ENCODE measurements around the gene ACMSD.

ACMSD gene

DNA sequence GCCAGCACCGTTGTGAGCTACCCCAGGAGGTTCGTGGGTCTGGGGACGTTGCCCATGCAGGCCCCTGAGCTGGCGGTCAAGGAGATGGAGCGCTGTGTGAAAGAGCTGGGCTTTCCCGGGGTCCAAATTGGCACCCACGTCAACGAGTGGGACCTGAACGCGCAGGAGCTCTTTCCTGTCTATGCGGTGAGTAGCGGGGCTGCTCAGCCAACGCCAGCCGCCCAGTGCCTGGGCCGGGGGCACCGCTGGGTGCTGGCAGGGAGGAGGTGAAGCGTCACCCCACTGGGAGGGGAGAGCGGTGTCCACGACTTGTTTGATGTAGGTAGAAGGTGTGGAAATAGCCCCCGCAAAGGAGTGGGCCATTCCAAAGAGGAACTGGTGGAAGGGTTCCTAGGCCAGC is 25.0 kb downstream of the ACMSD start:
- Histone ChIP-seq H3K36me3 (no peaks in the 10 kb centered on the region), H3K27ac (no peak overlapping the region), H3K9me3 (no peaks in the 10 kb centered on the region), H3K4me1 (no peaks in the 10 kb centered on the region), H3K4me3 (no peak overlapping the region), H3K27me3 (no peaks in the 10 kb centered on the region)
- intact Hi-C loops (cut with DNase I; ENCODE audit: low total_unique reads): no loop called here
- no peak for DNase-seq
- TF ChIP-seq, protein P1, sequence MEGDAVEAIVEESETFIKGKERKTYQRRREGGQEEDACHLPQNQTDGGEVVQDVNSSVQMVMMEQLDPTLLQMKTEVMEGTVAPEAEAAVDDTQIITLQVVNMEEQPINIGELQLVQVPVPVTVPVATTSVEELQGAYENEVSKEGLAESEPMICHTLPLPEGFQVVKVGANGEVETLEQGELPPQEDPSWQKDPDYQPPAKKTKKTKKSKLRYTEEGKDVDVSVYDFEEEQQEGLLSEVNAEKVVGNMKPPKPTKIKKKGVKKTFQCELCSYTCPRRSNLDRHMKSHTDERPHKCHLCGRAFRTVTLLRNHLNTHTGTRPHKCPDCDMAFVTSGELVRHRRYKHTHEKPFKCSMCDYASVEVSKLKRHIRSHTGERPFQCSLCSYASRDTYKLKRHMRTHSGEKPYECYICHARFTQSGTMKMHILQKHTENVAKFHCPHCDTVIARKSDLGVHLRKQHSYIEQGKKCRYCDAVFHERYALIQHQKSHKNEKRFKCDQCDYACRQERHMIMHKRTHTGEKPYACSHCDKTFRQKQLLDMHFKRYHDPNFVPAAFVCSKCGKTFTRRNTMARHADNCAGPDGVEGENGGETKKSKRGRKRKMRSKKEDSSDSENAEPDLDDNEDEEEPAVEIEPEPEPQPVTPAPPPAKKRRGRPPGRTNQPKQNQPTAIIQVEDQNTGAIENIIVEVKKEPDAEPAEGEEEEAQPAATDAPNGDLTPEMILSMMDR (IDR thresholded peaks at IDR 0.05): no peak

- TF ChIP-seq, protein P1 (IDR thresholded peaks at IDR 0.05): no peak
- Histone ChIP-seq H3K27ac (no peak overlapping the region), H3K4me1 (no peaks in the 10 kb centered on the region), H3K27me3 (no peaks in the 10 kb centered on the region), H3K9me3 (no peaks in the 10 kb centered on the region), H3K4me3 (no peak overlapping the region), H3K36me3 (no peaks in the 10 kb centered on the region)
- intact Hi-C loops (cut with DNase I; ENCODE audit: low total_unique reads): no loop called here
- DNase-seq: no peak
These were observed 26.8 kb downstream of the ACMSD start for GRCh38 chr2:134865067-134865787.

DNA sequence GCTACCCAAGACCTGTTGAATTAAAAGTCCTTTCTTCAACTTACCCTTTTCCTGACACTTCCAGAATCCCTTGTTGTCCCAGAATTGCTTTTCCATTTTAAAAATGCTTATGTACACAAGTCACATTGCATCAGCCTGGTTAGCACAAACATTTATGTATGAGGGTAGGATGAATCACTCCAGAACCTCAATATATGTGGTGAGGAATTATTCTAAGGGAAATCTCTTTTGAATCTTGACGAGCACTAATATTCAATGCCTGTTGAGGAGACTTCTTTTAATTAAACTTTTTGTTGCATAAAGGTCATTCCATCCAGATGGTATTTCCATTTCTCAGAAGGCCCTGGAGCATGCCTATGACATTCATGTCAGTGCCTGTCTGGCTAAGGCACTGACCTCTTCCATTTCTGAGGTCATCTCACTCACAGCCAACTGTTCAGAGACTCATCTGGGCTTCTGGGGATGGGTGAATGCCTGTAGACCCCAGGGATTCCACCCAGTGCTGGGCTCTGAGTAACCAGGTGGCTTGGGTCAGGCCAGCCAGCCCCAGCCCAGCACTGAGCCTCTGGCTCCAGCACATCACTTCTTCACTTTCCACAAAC is 28.2 kb downstream of the ACMSD start:
- no peak overlapping the region for H3K27ac ChIP-seq
- TF ChIP-seq, protein P1 (IDR thresholded peaks at IDR 0.05): no peak
- no peaks in the 10 kb centered on the region for H3K9me3 ChIP-seq
- intact Hi-C loops (cut with DNase I; ENCODE audit: low total_unique reads): no loop called here
- no peak for DNase-seq
- no peak overlapping the region for H3K4me3 ChIP-seq
- H3K36me3 ChIP-seq: no peaks in the 10 kb centered on the region
- H3K4me1 ChIP-seq: no peaks in the 10 kb centered on the region
- H3K27me3 ChIP-seq: no peaks in the 10 kb centered on the region

- no peaks in the 10 kb centered on the region for H3K36me3 ChIP-seq
- intact Hi-C loops (cut with DNase I; ENCODE audit: low total_unique reads): no loop called here
- no peak for DNase-seq
- no peaks in the 10 kb centered on the region for H3K4me1 ChIP-seq
- TF ChIP-seq, protein P1 (IDR thresholded peaks at IDR 0.05): no peak
- no peaks in the 10 kb centered on the region for H3K9me3 ChIP-seq
- no peak overlapping the region for H3K27ac ChIP-seq
- no peaks in the 10 kb centered on the region for H3K27me3 ChIP-seq
- no peak overlapping the region for H3K4me3 ChIP-seq
These were observed 31.7 kb downstream of the ACMSD start for GRCh38 chr2:134869946-134870736.

DNA sequence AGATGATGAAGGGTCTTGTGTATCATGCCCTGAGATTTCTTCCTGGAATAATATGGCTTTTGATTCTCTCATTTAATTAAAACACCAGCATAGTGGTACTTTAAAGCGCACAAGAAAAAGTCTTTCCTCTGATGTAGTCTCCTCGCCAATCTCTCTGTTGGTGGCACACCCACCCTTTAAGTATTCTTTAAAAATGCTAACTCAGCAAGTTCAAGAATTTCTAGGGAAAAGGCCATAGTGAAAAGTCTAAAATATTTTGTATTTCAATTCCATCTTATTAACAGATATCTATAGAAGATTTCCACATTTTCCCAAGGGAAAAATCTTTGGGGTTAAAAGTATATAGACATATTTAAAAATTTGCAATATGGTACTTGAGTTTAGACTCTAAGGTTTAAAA is 34.7 kb downstream of the ACMSD start:
- DNase-seq: no peak
- peaks cover 0 to 6% (median 2%) of the 10 kb centered on the region in 3 donors for H3K9me3 ChIP-seq
- H3K4me3 ChIP-seq: no peak overlapping the region
- no peaks in the 10 kb centered on the region for H3K36me3 ChIP-seq
- H3K27ac ChIP-seq: no peak overlapping the region
- TF ChIP-seq, protein P1 (IDR thresholded peaks at IDR 0.05): no peak
- no peaks in the 10 kb centered on the region for H3K27me3 ChIP-seq
- intact Hi-C loops (cut with DNase I; ENCODE audit: low total_unique reads): no loop called here
- no peaks in the 10 kb centered on the region for H3K4me1 ChIP-seq

Measured in tibial artery (tissue), 4 donors.